GM12878 (cell line): ENCODE measurements around the gene RAD51B. TPM values are rescaled to one million over a fixed set of nuclear protein-coding genes. Genes with fewer than 3 reads are reported as not detected.

Source experiments
- ATAC-seq: fragments of 200-7000 bp; cut with Tn5 transposase; 3 replicates; pipeline ENCODE4 v1.9.1; 2020; ENCODE audit warnings: mild to moderate bottlenecking, moderate library complexity
- BruUV-seq: library from RNA; stranded (reverse); fragments of 400-500 nt; replicated peaks from 2 replicates; lab custom pipeline; 2021; lab: Mats Ljungman, UMichigan
- CTCF ChIA-PET: fragments of 300-600 bp; sonication (Branson Sonifier 250); formaldehyde crosslinking; extraction: SDS; loops from one replicate; lab custom pipeline; 2021; ENCODE audit warnings: inconsistent platforms; lab: Yijun Ruan, JAX
- POLR2A ChIA-PET: fragments of 350-600 bp; formaldehyde crosslinking; extraction: SDS; loops from one replicate; lab custom pipeline; 2021; ENCODE audit warnings: inconsistent platforms; lab: Charles Lee
- RAD21 ChIA-PET: fragments of 300-600 bp; sonication (Branson Sonifier 250); formaldehyde crosslinking; loops from one replicate; lab custom pipeline; 2023; ENCODE audit warnings: antibody characterized with exemption; ENCODE audit not compliant: unreplicated experiment; lab: Charles Lee
- SMC1A ChIA-PET: fragments of 300-600 bp; sonication (Branson Sonifier 250); formaldehyde crosslinking; loops from one replicate; lab custom pipeline; 2023; ENCODE audit not compliant: unreplicated experiment, uncharacterized antibody; lab: Charles Lee
- DNase-seq: peaks from one replicate; pipeline ENCODE4 v3.0.0-alpha.2; 2011; ENCODE audit warnings: low read depth, low spot score
- FAIRE-seq: peaks from 3 replicates; lab custom pipeline; 2011; peaks lifted over from hg19 to GRCh38; lab: Jason Lieb, UNC
- H2AFZ ChIP-seq: 2 replicates; pipeline ENCODE4 v1.6.0; 2011; ENCODE audit warnings: low read depth, low read length, control low read depth; ENCODE audit not compliant: control insufficient read depth
- H3K27ac ChIP-seq: 2 replicates; pipeline ENCODE4 v1.5.1; 2011; ENCODE audit warnings: control low read depth; ENCODE audit not compliant: control insufficient read depth, insufficient read depth
- H3K27me3 ChIP-seq, 2 experiments: replicated peaks in 1 of 2; 2 replicates each; pipeline versions ENCODE4 v1.6.0 to v1.6.1; 2011; ENCODE audit warnings: low read length in 1 of 2; ENCODE audit not compliant: control insufficient read depth in 2 of 2, insufficient read depth in 2 of 2
- H3K36me3 ChIP-seq, 2 experiments: 2 replicates each; pipeline ENCODE4 v1.5.1; 2011; ENCODE audit warnings: low read length in 1 of 2; ENCODE audit not compliant: control insufficient read depth in 2 of 2, insufficient read depth in 2 of 2
- H3K4me1 ChIP-seq: 2 replicates; pipeline ENCODE4 v1.6.1; 2011; ENCODE audit warnings: mild to moderate bottlenecking, low read length, moderate library complexity, mixed read lengths; ENCODE audit not compliant: control insufficient read depth, insufficient read depth
- H3K4me2 ChIP-seq: 2 replicates; pipeline ENCODE4 v1.6.0; 2011; ENCODE audit warnings: control low read depth; ENCODE audit not compliant: control insufficient read depth, insufficient read depth
- H3K4me3 ChIP-seq: fragments of 200-600 bp; sonication (generic); 2 replicates; pipeline ENCODE4 v1.5.1; 2016
- H3K79me2 ChIP-seq: 2 replicates; pipeline ENCODE4 v1.6.0; 2011; ENCODE audit warnings: low read length; ENCODE audit not compliant: control insufficient read depth, insufficient read depth
- H3K9ac ChIP-seq: 2 replicates; pipeline ENCODE4 v1.8.0; 2011; ENCODE audit warnings: low read length, control low read depth, mixed read lengths; ENCODE audit not compliant: control insufficient read depth, insufficient read depth
- H3K9me3 ChIP-seq: replicated peaks from 3 replicates; pipeline ENCODE4 v1.5.1; 2011; ENCODE audit warnings: mild to moderate bottlenecking, low read length; ENCODE audit not compliant: control insufficient read depth, insufficient read depth
- H4K20me1 ChIP-seq: 2 replicates; pipeline ENCODE4 v1.6.0; 2011; ENCODE audit not compliant: control insufficient read depth, insufficient read depth
- ATF7 ChIP-seq: fragments of 450-650 bp; IDR thresholded peaks from 2 replicates; pipeline ENCODE4 v1.6.1; 2016; ENCODE audit warnings: low read depth, mild to moderate bottlenecking
- BCL11A ChIP-seq: IDR thresholded peaks from 2 replicates; pipeline ENCODE4 v1.6.1; 2011; ENCODE audit warnings: low read depth, low read length
- CHD2 ChIP-seq: IDR thresholded peaks from 2 replicates; pipeline ENCODE4 v1.6.1; 2011; ENCODE audit warnings: low read depth, low read length, improper control_type of control experiment, borderline replicate concordance
- GABPA ChIP-seq: IDR thresholded peaks from 2 replicates; pipeline ENCODE4 v1.6.1; 2014; ENCODE audit warnings: antibody characterized with exemption, low read depth, mild to moderate bottlenecking, inconsistent platforms
- KAT2A ChIP-seq: conservative IDR thresholded peaks from 2 replicates; pipeline ENCODE4 v1.6.1; 2011; ENCODE audit warnings: low read depth, low read length; ENCODE audit not compliant: control insufficient read depth
- MYC ChIP-seq: IDR thresholded peaks from 2 replicates; pipeline ENCODE4 v1.6.1; 2011; ENCODE audit warnings: mild to moderate bottlenecking, low read length, moderate library complexity, inconsistent platforms; ENCODE audit not compliant: insufficient read depth, insufficient replicate concordance, insufficient read length, severe bottlenecking
- SUZ12 ChIP-seq: fragments of 200-600 bp; sonication (generic); IDR thresholded peaks from one replicate; pipeline ENCODE4 v1.6.1; 2018; ENCODE audit warnings: antibody characterized with exemption, mild to moderate bottlenecking; ENCODE audit not compliant: unreplicated experiment
- TARDBP ChIP-seq: IDR thresholded peaks from 2 replicates; pipeline ENCODE4 v1.6.1; 2016; ENCODE audit warnings: borderline replicate concordance
- TBL1XR1 ChIP-seq: IDR thresholded peaks from 2 replicates; pipeline ENCODE4 v1.6.1; 2012; ENCODE audit warnings: low read depth, low read length, improper control_type of control experiment
- TCF3 ChIP-seq: IDR thresholded peaks from 2 replicates; pipeline ENCODE4 v1.6.1; 2012; ENCODE audit warnings: low read depth, mild to moderate bottlenecking, low read length, borderline replicate concordance; ENCODE audit not compliant: insufficient read depth
- ZSCAN29 ChIP-seq: fragments of 450-650 bp; IDR thresholded peaks from 2 replicates; pipeline ENCODE4 v1.6.1; 2017; ENCODE audit warnings: mild to moderate bottlenecking, moderate library complexity
- WGBS: methylation state at CpG from one replicate; pipeline ENCODE4 v1.1.6; 2016; ENCODE audit warnings: low lambda C conversion rate; ENCODE audit not compliant: insufficient replicate concordance, insufficient coverage; ENCODE audit errors: missing lambda C conversion rate; 5-methylcytosine and 5-hydroxymethylcytosine counted together
- in situ Hi-C: fragments of 300-500 bp; cut with MboI; formaldehyde crosslinking; loops from 9 replicates; pipeline ENCODE4 v1.14.3; 2018; ENCODE audit warnings: mixed read lengths
- intact Hi-C: fragments of 100-400 bp; cut with micrococcal nuclease; formaldehyde crosslinking; loops from one replicate; pipeline ENCODE4 v1.14.2; 2022; ENCODE audit not compliant: unreplicated experiment
- polyA plus RNA-seq, 11 experiments: library from polyadenylated mRNA; depleted of rRNA in 4 of 11; unstranded in 6 of 11; stranded (reverse) in 5 of 11; fragments of >200 nt; fragmentation: Nextera tagmentation in 4 of 11; fragmentation: Illumina TruSeq in 1 of 11; extraction: Ambion mirVana in 4 of 11; extraction: Trizol in 1 of 11; gene quantifications; 1 replicate in 1 of 11; 2 replicates in 10 of 11; pipeline versions ENCODE4 v1.2.1 to v1.2.3, GENCODE V29; 2011 to 2016; ENCODE audit warnings: inconsistent platforms in 2 of 11, missing spikeins in 2 of 11, low read depth in 1 of 11
- total RNA-seq, 4 experiments: library from RNA; depleted of rRNA in 3 of 4; stranded (reverse); fragments of >200 nt in 3 of 4; fragmentation: Illumina TruSeq in 1 of 4; extraction: Trizol in 1 of 4; gene quantifications; 2 replicates each; pipeline versions ENCODE4 v1.2.1 to v1.2.3, GENCODE V29; 2013 to 2021
- TF ChIP-seq, protein P1 (sequence below): fragments of 450-650 bp; conservative IDR thresholded peaks from 2 replicates; pipeline ENCODE4 v1.6.1; 2017; ENCODE audit warnings: mild to moderate bottlenecking, moderate library complexity
- TF ChIP-seq, protein P2 (sequence below): fragments of 450-650 bp; IDR thresholded peaks from 2 replicates; pipeline ENCODE4 v1.6.1; 2014; ENCODE audit warnings: mild to moderate bottlenecking
- TF ChIP-seq, protein P3 (sequence below): fragments of 450-650 bp; IDR thresholded peaks from 2 replicates; pipeline ENCODE4 v1.6.1; 2016; ENCODE audit warnings: mild to moderate bottlenecking, moderate library complexity, borderline replicate concordance

RAD51B gene
- total and polyA plus RNA-seq, 10 of the 15 experiments (the other 5 are each of a cell fraction or from before 2014, with no cell fraction given): 9.8 to 26.8 (median 21.3) TPM

DNA sequence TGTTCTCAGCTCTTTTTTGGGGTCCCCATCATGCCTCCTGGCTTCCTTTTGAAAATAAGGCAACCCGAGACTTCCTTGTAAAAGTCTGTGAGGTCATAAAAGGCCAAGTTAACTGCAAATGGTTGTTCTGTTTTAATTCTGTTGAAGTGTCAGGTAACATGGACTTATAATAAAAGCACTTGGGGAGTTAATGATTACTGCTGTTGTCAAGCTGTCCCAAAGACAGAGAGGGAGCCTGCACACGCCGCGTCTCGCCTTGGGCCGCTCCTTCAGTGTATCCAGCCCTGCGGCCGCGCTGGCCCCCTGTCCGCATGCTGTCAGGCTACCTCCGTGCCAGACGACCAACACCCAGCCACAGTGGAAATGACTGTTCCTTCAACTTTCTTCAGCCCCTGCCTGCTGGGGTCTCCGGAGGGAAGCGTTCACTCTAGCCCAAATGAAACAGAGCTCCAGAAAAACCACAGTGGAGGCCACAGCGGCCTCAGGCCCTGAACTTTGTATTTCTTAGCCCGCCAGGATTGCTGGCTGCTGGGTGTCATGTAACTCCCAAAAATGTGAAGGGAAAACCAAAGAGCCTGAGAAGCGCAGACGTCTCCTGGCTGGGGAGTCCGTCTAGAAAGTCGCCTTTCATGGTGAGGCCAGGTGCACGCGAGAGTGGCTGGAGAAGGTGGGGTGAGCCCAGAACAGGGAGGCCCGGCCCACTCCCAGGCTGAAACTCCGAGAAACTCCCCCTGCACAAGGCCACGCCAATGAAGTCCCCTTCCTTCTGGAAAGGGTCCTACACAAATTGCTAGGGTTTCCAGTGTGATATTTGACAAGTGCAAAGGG lies 784.2 kb downstream of the RAD51B start:
- POLR2A ChIA-PET: no interaction called here
- no peaks in the 10 kb centered on the region for H3K4me1 ChIP-seq
- no peak overlapping the region for H3K9ac ChIP-seq
- CTCF ChIA-PET: interaction anchor here (1.0 kb wide), 1 partner anchor 17 kb away, joined by 3 read pairs; no protein-coding TSS in a partner anchor
- SMC1A ChIA-PET: no interaction called here
- WGBS: 86% methylated on average over 25 of the region's 25 CpGs
- no peak for DNase-seq
- no peak for ATAC-seq
- RAD21 ChIA-PET: no interaction called here
- in situ Hi-C loops (no loop called here), intact Hi-C loops (no loop called here)
- no peak overlapping the region for H3K4me2 ChIP-seq
- no peak overlapping the region for H2AFZ ChIP-seq
- no peaks in the 10 kb centered on the region for H4K20me1 ChIP-seq
- no peak overlapping the region for H3K27ac ChIP-seq
- no peak overlapping the region for H3K4me3 ChIP-seq
- no peaks in the 10 kb centered on the region for H3K27me3 ChIP-seq
- peaks cover 5% of the 10 kb centered on the region; the same call in 1 of the 3 replicates for H3K9me3 ChIP-seq
- no peak for FAIRE-seq
- H3K79me2 ChIP-seq: no peaks in the 10 kb centered on the region
- no peak for TF ChIP-seq ATF7
- no peak for TF ChIP-seq ZSCAN29
- no peak for TF ChIP-seq TBL1XR1
- TF ChIP-seq, protein P1, sequence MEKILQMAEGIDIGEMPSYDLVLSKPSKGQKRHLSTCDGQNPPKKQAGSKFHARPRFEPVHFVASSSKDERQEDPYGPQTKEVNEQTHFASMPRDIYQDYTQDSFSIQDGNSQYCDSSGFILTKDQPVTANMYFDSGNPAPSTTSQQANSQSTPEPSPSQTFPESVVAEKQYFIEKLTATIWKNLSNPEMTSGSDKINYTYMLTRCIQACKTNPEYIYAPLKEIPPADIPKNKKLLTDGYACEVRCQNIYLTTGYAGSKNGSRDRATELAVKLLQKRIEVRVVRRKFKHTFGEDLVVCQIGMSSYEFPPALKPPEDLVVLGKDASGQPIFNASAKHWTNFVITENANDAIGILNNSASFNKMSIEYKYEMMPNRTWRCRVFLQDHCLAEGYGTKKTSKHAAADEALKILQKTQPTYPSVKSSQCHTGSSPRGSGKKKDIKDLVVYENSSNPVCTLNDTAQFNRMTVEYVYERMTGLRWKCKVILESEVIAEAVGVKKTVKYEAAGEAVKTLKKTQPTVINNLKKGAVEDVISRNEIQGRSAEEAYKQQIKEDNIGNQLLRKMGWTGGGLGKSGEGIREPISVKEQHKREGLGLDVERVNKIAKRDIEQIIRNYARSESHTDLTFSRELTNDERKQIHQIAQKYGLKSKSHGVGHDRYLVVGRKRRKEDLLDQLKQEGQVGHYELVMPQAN: no peak
- no peak for TF ChIP-seq BCL11A
- no peak for TF ChIP-seq KAT2A
- TF ChIP-seq, protein P2, sequence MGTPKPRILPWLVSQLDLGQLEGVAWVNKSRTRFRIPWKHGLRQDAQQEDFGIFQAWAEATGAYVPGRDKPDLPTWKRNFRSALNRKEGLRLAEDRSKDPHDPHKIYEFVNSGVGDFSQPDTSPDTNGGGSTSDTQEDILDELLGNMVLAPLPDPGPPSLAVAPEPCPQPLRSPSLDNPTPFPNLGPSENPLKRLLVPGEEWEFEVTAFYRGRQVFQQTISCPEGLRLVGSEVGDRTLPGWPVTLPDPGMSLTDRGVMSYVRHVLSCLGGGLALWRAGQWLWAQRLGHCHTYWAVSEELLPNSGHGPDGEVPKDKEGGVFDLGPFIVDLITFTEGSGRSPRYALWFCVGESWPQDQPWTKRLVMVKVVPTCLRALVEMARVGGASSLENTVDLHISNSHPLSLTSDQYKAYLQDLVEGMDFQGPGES: no peak
- TF ChIP-seq SUZ12: no peak
- no peak for TF ChIP-seq TARDBP
- TF ChIP-seq CHD2: no peak
- TF ChIP-seq TCF3: no peak
- no peak for TF ChIP-seq GABPA
- no peak for TF ChIP-seq MYC
- TF ChIP-seq, protein P3, sequence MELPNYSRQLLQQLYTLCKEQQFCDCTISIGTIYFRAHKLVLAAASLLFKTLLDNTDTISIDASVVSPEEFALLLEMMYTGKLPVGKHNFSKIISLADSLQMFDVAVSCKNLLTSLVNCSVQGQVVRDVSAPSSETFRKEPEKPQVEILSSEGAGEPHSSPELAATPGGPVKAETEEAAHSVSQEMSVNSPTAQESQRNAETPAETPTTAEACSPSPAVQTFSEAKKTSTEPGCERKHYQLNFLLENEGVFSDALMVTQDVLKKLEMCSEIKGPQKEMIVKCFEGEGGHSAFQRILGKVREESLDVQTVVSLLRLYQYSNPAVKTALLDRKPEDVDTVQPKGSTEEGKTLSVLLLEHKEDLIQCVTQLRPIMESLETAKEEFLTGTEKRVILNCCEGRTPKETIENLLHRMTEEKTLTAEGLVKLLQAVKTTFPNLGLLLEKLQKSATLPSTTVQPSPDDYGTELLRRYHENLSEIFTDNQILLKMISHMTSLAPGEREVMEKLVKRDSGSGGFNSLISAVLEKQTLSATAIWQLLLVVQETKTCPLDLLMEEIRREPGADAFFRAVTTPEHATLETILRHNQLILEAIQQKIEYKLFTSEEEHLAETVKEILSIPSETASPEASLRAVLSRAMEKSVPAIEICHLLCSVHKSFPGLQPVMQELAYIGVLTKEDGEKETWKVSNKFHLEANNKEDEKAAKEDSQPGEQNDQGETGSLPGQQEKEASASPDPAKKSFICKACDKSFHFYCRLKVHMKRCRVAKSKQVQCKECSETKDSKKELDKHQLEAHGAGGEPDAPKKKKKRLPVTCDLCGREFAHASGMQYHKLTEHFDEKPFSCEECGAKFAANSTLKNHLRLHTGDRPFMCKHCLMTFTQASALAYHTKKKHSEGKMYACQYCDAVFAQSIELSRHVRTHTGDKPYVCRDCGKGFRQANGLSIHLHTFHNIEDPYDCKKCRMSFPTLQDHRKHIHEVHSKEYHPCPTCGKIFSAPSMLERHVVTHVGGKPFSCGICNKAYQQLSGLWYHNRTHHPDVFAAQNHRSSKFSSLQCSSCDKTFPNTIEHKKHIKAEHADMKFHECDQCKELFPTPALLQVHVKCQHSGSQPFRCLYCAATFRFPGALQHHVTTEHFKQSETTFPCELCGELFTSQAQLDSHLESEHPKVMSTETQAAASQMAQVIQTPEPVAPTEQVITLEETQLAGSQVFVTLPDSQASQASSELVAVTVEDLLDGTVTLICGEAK: no peak
- no peaks in the 10 kb centered on the region for H3K36me3 ChIP-seq
- no TSS peak for BruUV-seq
